ENCODE data around the gene CCDC136.

Gene CCDC136

DNA sequence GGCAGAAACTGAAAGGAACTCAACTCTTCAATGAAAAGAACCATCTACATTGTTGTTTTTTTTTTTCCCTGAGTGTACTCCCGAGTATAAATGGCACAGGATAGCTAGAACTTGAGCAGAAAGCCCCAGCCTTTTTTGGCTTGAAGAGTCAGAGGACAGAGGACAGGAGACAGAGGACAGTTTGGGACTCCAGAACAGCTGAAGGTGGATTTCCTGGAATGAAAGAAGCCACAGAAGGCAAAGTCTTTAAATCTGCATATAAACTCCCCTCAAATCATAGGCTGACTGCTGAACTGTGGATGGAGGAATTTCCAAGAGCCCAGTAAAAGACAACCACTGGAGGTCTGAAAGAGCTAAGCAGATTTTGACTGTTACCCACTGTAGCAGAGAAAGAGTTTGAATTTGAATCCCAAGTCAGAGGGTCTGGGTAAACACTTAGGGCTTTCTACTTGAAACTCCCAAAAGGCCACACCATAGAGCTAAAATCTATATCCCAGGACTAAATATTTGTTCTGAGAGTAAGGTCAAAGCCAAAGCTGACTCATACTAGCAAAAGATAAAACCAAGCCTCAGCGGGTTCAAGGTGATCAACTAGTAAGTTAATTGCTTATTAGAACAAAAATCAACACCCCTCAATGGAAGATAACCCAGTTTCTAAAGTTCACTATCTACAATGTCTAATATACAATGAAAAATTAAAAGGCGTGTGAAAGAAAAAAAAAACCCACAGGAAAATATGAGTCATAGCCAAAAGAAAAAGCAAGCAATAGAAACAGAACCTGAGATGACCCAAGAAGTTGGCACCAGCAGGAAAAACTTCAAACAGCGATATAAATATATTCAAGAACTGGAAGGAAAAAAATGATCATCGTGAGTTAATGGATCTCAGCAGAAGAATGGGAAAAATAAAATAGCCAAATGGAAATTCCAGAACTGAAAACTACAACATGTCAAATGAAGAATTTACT lies 14.3 kb upstream of the CCDC136 start:
- DNase-seq (ENCODE audit: low read depth) = no peak

DNA sequence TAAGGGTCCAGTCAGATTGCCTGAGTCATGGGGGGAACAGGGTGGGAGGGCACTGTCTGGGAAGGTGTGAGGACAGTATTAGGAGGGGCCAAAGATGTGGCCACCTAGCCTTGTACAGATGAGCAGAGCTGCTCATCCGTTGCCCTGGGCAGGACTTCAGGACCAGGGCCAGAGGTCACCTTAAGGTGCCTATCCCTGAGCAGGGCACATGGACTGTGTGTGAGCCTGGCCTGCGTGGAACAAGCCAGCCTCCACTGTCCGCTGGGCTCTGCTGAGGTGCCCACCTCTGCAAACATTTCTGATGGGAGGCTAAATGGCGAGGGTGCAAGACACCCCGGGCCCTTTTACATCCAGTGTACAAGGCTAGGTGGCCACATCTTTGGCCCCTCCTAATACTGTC lies 12.8 kb upstream of the CCDC136 start:
- no peak for DNase-seq (ENCODE audit: low read depth)

DNA sequence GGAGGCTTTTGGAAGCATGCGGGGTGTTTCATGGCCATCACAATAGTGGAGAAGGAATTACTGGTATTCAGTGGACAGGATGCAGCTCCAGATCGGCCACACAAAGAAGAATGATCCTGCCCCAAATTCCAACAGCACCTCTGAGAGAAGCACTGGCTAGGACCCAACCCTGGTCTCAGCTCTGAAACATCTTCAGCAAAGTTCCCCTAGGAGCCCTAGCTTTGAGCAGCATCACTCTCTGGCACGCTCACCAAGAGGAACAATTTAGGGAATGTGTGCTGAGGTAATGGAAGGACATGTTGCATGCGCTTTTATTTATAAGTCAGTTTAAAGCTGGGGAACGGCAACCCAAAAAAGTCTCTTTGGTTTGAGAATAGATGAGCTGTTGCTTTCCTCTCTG lies 10.6 kb upstream of the CCDC136 start:
- DNase-seq (ENCODE audit: low read depth) = peak; percentile 62

DNA sequence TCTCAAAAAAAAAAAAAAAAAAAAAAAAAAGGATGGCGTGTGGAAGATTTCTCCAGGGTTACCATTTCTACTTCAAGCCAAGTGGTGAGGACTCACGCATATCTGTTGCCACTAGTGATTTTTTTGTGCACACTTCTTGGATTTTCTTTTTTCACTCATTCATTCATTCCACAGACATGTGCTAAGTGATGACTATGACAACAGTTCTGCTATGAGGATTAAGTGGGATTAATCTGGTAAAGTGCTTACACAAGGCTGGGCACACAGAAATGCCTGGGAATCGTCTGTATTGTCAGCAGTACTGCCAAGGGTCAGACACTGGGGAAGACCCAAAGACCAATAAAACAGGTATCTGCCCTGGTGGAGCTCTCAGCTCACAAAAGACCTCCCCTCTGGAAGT lies 9.9 kb upstream of the CCDC136 start:
- DNase-seq (ENCODE audit: low read depth) = no peak

DNA sequence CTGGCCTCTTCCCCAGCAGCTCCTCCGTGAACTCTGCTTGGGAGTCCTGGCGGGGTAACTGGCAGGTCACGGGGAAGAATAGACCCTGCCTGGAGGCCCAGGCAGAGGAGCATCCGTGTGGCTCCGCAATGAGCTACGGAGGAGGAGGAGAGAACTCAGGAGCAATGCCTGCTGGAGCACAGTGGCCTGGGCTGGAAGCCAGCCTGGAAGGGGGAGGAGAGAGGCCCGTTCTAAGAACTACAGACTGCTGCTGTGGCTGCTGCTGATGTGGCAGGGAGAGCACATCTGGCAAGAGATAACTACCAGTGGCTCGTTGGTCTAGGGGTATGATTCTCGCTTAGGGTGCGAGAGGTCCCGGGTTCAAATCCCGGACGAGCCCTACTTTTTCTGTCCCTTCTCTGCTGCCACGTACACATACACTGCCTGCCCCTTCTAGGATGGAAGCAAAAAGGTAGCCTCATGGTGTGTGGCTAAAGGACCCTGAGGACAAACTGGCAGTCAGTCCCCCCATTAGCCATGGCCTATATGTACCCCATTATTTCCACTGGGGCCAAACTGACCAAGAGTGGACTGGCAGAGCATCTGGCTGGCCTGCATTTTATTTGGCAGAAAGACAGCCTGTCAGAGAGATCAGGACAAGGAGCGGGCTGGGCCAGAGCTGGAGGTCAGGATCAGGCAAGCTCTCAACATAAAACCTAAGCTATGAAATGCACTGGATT lies 8.5 kb upstream of the CCDC136 start:
- peak; percentile 58 for DNase-seq (ENCODE audit: low read depth)

DNA sequence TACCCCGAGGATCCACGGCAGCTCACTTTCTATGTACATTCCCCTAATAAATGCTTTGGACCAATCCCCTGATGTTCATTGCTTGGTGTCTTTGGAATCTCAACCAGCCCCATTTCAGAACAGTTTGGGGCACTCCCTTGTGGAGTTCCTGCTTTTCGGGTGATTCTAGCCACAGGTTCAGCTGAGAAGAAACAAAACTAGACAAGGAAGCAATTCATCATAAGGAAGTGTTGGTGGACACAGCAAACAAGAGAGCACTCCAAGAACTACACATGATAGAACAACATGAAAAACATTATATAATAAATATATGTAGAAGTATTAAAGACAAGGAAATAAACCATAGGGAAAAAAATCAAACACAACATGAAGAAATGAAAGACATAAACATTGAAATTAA lies 6.0 kb upstream of the CCDC136 start:
- no peak for DNase-seq (ENCODE audit: low read depth)

DNA sequence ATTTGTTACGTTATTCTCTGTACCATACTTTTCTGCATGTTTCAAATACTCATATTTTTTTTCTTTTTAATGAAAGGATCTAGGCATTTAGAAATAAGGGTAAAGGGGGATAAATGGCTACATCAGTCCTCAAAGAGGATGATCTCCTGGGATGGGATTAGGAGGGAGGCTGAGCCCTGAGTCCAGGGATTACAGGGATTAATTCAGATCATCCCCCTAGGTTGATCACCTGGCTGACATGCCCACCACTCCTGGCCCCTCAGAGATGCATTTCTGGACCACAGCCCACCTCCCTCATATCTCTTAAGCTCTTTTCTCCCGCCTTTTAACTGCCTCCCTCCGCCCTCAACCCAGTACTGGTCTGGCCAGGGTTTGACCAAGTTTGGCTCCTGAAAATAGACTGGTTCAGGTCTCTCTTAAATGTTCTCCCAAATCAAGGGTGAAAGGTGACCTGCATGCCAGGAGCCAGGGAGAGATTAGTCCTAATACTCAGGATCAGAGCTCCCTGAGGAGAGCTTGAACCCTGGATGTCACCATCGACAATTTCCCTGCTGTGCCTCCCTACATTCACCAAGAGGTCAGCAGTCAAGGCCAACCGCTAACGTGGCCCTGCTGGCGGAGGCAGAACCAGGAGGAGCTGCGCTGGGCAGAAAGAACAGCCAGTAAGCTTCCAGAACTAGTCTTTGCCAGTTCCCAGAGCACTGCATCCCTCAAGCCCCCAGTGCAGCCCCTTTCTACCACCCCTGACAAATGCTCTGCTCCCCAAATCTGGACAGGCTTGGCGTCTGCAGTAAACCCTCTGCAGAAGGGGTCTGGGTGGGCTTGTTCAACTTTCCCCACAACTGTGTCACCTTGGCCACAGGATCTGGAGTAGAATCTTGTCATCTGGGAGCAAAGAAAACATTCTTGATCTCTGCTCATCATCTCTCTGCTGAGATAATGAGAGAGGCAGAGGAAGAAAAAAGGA lies 3.0 kb upstream of the CCDC136 start:
- no peak for DNase-seq (ENCODE audit: low read depth)

DNA sequence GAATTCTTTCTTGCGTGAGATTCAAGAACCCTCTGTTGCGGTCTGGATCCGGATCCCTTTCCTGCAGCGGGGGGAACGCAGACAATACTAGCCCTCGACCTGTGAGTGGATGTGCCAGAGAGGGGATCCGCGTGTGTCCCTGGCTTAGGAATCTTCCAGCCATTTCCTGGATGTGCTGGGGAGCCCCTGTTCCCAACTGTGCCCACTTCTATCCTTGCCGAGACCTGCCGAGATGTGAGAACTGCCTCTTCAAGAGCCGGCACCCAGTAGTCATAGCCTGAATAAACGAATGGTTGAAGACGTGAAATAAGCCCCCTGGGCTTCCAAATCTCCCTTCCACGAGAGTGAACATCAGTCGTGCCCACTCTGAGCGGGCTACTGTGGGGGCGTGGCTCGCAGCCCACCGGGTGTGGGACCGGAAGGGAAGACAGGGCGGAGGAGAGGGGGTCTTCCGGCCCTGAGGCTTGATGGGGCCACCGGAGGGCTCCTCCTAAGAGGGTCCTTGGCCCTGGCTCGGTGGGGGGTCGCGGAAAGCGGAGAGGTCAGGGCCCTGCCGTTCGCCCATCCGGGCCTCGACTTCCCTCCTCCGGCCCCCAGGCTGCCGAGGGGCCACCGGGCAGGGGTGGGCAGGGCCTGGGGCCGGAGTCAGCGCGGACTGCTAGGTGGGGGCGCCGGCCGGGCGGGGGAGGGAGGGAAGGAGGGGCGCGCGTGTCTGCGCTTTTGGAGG lies 1.3 kb upstream of the CCDC136 start:
- no peak for DNase-seq (ENCODE audit: low read depth)

DNA sequence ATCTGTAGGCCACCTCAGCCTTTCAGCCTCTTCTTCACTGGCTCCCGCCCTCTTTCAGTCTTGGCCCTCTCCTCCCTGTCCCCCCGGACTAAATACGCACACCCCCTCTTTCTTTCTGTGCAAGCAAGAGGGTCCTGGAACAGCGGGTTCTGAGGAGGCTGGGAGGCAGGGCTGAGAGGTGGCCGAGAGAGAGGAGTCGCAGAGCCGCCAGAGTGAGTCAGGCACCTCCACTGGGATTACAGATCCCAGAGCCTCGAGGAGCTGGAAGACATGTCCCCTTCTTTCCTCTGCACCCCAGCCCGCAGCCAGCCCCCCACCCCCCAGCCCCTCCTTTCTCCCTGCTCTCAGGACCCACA lies 182 bp downstream of the CCDC136 start:
- DNase-seq (ENCODE audit: low read depth) = no peak

DNA sequence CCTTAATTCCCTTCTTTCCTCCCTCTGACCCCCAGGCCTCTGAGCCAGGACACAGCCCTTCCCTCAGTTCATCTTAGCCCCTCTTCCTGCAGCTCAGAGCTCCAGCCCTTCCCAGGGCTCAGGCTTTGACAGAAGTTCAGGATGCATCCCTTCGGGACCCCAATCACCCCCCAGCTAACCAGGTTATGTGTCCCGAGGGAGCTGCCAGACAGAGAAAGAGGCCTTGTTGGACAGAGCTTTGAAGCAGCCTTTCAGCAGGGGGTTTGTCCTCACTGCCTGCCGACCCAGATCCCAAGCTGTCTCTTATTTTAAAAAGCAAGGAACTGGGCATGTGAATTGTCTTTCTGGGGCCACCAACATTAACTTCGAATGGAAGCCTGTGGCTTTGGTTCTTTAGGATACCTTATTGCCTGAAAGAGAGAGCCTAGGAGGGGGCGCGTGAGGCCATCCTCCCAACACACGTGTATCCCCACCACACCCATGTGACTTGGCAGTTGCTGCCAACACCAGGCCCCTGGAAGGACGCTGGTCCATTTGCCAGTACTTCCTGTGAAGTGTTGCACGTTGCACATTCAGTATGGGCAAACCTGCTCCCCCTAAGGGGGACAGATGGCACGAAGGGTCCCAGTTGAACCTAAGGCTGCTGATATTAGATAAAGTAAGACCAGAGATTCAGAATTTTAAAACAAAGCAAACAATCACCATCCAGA lies 858 bp downstream of the CCDC136 start:
- DNase-seq (ENCODE audit: low read depth) = no peak

DNA sequence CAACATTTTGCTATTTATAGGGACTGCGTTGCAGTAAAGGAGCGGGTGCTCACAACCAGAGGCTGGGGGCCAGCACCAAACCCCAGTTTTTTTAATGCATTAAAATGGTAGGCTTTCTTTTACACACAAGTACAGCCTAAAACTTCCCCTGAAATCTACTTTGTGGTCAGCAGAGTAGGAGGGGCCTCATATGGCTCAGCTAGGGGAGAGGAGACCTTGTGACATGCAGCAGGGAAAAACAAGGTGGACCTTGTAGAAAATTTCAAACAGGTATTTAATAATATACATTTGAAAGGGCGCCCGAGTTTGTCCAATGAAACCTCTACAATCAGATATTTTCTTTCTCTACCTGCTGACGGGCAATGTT lies 1.4 kb downstream of the CCDC136 start:
- no peak for DNase-seq (ENCODE audit: low read depth)

DNA sequence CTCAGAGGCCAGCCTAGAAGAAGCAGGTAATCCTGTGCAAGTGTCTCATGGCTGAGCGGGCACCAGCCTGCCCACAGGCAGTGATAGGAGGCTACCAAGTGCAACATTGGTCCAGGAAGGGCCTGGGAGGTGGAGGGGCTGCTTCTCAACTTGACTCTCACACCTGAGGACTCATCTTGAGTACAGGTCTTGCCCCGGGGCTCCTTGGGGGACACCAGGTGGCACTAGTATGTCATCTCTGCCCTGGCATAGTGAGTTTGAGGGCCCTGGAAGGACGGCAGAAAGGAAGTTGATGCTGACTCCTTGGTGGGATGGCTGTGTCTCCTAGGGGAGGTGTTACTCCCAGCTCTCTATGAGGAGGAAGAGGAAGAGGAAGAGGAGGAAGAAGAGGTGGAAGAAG lies 2.3 kb downstream of the CCDC136 start:
- no peak for DNase-seq (ENCODE audit: low read depth)

DNA sequence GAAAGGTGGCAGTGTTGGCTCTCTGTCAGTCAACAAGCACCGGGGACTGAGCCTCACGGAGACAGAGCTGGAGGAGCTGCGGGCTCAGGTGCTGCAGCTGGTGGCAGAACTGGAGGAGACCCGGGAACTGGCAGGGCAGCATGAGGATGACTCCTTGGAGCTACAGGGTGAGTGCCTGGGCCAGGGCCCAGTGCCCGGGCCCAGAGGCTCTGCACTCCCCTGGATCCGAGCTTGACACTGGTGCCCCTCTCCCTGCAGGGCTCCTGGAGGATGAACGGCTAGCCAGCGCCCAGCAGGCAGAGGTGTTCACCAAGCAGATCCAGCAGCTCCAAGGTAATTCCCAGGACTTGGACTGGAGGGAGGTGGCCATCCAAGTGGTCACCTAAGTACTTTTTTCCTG lies 2.7 kb downstream of the CCDC136 start:
- DNase-seq (ENCODE audit: low read depth) = no peak

DNA sequence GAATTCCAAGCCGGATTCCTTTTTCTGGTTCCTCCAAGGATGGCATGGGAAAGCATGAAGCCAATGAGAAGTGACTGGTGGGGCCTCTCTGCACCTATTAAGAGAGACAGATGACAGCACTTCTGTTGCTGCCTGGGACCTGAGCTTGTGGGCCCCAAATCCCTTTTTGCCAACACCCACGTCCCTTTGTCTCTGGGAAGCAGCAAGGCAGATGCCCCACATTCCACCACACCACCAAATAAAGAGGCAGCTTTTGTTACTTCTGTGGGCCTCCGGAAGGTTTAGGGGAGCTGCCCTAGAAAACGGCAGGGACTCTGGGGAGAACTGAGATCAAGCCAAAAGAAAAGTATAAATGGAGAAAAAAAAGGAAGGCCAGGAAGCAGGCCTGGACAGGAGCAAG lies 3.4 kb downstream of the CCDC136 start:
- no peak for DNase-seq (ENCODE audit: low read depth)

DNA sequence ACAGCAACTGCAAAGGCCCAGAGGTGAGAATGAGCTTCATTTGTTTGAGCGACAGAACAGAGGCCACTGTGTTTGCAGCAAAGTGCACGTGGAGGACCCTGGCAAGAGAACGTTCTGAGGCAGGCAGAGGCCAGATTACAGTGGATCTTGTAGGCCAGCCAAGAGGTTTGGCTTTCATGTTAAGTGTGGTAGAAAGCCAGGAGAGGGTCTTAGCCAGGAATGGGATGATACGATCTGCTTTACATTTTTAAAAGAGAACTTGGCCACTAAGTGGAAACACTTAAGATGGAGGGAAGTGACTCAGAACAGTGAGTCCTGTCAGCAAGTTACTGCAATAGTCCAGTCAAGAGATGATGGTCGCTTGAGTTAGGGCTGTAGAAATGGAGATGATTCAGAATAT lies 4.6 kb downstream of the CCDC136 start:
- no peak for DNase-seq (ENCODE audit: low read depth)

DNA sequence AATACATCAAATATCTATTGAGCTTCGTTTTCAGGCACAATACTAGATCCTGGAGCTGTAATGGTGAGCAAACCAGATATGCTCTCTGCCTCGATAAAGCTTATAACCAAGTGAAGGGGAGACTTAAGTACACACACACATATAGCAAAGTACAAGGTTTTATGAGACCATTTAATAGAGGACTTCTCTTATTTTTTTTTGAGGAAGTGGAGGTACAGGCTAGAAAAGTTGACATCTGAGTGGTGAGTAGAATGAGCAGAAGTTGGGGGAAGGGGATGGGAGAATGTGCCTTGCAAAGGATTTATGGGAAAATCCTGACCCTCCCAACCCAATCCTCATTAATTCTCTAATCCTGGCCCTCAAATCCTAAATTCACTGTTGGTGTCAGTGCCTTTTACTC lies 7.7 kb downstream of the CCDC136 start:
- DNase-seq (ENCODE audit: low read depth) = no peak

DNA sequence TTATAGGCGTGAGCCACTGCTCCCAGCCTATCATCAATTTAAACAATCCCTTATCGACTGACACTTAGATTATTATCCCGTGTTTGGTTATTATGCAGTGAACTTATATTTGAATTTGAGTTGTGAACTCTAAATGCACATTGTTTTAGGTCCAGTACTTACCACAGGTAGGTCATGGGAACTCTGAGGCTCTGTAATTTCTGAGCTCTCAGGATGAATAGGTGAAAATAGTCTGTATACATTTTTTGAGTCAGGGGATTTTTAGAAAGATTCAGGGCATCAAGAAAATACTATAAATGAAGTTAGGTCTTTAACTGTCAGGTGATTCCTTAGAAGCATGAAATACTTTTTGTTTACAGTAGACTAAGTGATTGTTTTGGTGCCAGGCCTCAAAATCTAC lies 8.8 kb downstream of the CCDC136 start:
- no peak for DNase-seq (ENCODE audit: low read depth)

DNA sequence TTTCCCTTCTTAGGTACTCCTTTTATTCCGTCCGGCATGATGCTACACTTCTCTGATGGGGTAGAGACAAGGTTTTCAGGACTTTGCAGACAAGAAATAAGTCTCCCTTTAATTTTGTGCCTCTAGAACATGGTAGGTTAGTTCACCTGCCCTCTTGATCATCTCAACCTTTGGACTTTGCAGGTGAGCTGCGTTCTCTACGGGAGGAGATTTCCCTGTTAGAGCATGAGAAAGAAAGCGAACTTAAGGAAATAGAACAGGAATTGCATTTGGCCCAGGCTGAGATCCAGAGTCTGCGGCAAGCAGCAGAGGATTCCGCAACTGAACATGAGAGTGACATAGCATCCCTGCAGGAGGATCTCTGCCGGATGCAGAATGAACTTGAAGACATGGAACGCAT lies 9.2 kb downstream of the CCDC136 start:
- DNase-seq (ENCODE audit: low read depth) = no peak

DNA sequence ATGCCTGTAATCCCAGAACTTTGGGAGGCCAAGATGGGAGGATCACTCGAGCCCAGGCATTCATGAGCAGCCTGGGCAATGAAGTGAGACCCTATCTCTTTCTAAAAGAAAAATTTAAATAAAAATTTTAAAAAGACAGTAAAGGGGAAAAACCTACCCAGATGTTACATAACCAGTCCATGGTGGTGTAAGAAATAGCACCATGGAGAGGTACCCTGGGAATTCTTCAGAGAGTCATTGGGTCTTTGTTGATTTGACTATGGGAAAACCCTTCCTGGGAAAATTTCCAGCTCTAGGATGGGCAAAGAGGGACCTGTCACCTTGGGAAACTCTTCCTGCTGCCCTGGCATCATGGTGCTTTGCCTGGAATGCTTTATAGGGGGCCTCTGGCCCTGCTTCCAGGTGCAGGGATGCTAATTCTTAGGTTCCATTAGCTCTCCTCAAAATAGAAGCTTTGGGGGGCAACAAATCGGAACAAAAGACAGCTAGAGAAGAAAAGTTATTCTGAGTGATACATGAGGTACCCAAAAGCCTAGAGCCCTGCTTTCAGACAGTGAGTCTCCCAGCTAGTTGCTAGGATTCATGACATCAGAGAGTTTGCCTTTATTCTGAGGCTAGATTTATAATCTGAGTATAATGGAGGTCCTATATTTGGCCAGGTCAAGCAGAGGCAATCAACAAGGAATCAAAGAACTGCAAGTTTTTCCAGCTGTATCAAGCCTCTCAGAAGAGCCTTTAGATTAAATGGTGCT lies 10.1 kb downstream of the CCDC136 start:
- DNase-seq (ENCODE audit: low read depth) = no peak

DNA sequence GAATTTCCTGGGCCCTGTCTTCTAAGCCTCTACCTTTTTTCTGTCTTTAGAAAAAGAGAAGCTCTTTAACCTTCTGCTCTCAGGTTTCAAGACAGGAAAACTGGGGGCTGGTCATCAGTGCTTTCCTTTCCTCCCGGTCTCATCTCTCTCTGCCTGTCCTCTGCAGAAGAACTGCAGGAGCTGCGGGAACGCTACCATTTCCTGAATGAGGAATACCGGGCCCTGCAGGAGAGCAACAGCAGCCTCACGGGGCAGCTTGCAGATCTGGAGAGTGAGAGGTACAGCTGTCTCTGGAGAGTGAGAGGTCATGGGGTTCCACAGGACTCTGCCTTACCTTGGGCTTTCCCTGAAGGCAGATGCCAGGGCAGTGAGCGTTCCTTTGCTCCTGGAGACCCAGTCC lies 12.7 kb downstream of the CCDC136 start:
- no peak for DNase-seq (ENCODE audit: low read depth)

All from GM04504 (cell line).